Loucy (cell line): ENCODE results near the gene IGSF21.

Experiments used
- EZH2phosphoT487 ChIP-seq: fragments of 200-600 bp; IDR thresholded peaks from 2 replicates; pipeline ENCODE4 v1.6.1; 2018; ENCODE audit warnings: antibody characterized with exemption, mild to moderate bottlenecking, moderate library complexity, borderline replicate concordance
- TF ChIP-seq, protein P1 (sequence below): fragments of 200-600 bp; sonication (generic); conservative IDR thresholded peaks from 2 replicates; pipeline ENCODE4 v1.5.1; 2014; ENCODE audit warnings: mild to moderate bottlenecking, antibody characterized with exemption, low read length

GRCh38 chr1:18351735-18352134 lies 244.1 kb downstream of the IGSF21 start:
- TF ChIP-seq, protein P1, sequence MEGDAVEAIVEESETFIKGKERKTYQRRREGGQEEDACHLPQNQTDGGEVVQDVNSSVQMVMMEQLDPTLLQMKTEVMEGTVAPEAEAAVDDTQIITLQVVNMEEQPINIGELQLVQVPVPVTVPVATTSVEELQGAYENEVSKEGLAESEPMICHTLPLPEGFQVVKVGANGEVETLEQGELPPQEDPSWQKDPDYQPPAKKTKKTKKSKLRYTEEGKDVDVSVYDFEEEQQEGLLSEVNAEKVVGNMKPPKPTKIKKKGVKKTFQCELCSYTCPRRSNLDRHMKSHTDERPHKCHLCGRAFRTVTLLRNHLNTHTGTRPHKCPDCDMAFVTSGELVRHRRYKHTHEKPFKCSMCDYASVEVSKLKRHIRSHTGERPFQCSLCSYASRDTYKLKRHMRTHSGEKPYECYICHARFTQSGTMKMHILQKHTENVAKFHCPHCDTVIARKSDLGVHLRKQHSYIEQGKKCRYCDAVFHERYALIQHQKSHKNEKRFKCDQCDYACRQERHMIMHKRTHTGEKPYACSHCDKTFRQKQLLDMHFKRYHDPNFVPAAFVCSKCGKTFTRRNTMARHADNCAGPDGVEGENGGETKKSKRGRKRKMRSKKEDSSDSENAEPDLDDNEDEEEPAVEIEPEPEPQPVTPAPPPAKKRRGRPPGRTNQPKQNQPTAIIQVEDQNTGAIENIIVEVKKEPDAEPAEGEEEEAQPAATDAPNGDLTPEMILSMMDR = no peak
- no peak for TF ChIP-seq EZH2phosphoT487
